Body of pancreas (tissue), 4 donors: Measurements from ENCODE around the gene FBXL17.

Source experiments
- POLR2A ChIP-seq, 3 donors: fragments of 450-650 bp; IDR thresholded peaks; one replicate each; pipeline ENCODE4 v1.6.1; 2016; ENCODE audit warnings: antibody characterized with exemption in 3 of 3, mild to moderate bottlenecking in 2 of 3
- TF ChIP-seq, protein P1 (sequence below), 7 experiments: fragments of 450-650 bp in 4 of 7; fragments of 200-600 bp in 3 of 7; sonication (generic) in 3 of 7; IDR thresholded peaks; one replicate each; pipeline ENCODE4 v1.5.1; 2016 to 2019; ENCODE audit warnings: antibody characterized with exemption in 7 of 7

DNA sequence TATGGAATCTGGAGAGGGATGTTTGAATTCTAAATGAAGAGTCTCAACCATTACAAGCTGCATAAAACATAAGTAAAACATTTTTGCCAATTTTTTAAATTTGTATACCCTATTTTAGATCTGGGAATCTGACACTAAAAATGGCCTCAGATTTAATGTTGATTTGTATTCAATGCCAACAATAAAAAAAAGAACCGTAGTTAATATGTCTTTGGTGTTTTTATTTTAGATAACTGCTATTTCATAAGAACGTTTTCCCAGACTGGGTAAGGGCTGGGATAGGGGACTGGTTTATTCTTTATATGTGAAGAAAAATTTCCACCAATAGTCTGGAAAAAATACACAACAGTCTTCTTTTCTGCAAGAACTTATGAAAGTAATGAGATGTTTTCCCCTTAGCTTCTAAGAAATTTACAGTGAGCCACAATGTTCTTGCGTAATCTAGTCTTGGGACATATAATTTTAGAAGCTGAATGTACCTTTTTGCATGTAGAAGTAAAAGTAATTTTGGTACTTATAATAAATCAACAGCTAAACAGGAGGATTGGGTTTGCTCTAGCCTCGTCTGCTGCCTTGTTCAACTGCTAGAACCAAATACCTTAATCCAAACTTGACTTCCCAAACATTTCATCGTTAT, 466.6 kb downstream of the FBXL17 start:
- TF ChIP-seq, protein P1, sequence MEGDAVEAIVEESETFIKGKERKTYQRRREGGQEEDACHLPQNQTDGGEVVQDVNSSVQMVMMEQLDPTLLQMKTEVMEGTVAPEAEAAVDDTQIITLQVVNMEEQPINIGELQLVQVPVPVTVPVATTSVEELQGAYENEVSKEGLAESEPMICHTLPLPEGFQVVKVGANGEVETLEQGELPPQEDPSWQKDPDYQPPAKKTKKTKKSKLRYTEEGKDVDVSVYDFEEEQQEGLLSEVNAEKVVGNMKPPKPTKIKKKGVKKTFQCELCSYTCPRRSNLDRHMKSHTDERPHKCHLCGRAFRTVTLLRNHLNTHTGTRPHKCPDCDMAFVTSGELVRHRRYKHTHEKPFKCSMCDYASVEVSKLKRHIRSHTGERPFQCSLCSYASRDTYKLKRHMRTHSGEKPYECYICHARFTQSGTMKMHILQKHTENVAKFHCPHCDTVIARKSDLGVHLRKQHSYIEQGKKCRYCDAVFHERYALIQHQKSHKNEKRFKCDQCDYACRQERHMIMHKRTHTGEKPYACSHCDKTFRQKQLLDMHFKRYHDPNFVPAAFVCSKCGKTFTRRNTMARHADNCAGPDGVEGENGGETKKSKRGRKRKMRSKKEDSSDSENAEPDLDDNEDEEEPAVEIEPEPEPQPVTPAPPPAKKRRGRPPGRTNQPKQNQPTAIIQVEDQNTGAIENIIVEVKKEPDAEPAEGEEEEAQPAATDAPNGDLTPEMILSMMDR (IDR thresholded peaks at IDR 0.05): no peak
- TF ChIP-seq POLR2A (IDR thresholded peaks at IDR 0.05): no peak
